Measurements from ENCODE around the gene RBM18.

- TF ChIP-seq CTCF (IDR thresholded peaks at IDR 0.05; ENCODE audit: insufficient read depth, low read length, poor library complexity, severe bottlenecking) (no peak), EZH2phosphoT487 (conservative IDR thresholded peaks at IDR 0.05; ENCODE audit: low read length) (no peak)
Measured at GRCh38 chr9:122274055-122274454, 9.4 kb upstream of the RBM18 start.

Data from SU-DHL-6 (cell line).